GF-D8 (cell line): ENCODE data around the gene ZNF230.

Experiments used
- DNase-seq: peaks from one replicate; lab custom pipeline; 2025; lab: John Stamatoyannopoulos, UW

ZNF230 gene

GRCh38 chr19:44042147-44042546, 39.4 kb downstream of the ZNF230 start:
- DNase-seq, result no peak

- no peak for DNase-seq
Observed at GRCh38 chr19:44050740-44051649, 48.2 kb downstream of the ZNF230 start.

GRCh38 chr19:44051650-44052402, 49.1 kb downstream of the ZNF230 start, which contains the start of gene ZNF223:
TSS of gene ZNF223 (plus strand) at chr19:44052036. CDS start at chr19:44055177, 3,141 bp downstream.
- DNase-seq, result peak; percentile 28

GRCh38 chr19:44055870-44056269, 53.1 kb downstream of the ZNF230 start:
- DNase-seq, result no peak

- DNase-seq, result no peak
Observed at GRCh38 chr19:44059229-44059628, 56.5 kb downstream of the ZNF230 start.

GRCh38 chr19:44061038-44061437, 58.3 kb downstream of the ZNF230 start:
- no peak for DNase-seq
